ENCODE results near the gene PLEKHA7. TPM values are rescaled to one million over a fixed set of nuclear protein-coding genes. Genes with fewer than 3 reads are reported as not detected.

PLEKHA7 gene
- polyA plus RNA-seq, 1 donor: 4.0 TPM

DNA sequence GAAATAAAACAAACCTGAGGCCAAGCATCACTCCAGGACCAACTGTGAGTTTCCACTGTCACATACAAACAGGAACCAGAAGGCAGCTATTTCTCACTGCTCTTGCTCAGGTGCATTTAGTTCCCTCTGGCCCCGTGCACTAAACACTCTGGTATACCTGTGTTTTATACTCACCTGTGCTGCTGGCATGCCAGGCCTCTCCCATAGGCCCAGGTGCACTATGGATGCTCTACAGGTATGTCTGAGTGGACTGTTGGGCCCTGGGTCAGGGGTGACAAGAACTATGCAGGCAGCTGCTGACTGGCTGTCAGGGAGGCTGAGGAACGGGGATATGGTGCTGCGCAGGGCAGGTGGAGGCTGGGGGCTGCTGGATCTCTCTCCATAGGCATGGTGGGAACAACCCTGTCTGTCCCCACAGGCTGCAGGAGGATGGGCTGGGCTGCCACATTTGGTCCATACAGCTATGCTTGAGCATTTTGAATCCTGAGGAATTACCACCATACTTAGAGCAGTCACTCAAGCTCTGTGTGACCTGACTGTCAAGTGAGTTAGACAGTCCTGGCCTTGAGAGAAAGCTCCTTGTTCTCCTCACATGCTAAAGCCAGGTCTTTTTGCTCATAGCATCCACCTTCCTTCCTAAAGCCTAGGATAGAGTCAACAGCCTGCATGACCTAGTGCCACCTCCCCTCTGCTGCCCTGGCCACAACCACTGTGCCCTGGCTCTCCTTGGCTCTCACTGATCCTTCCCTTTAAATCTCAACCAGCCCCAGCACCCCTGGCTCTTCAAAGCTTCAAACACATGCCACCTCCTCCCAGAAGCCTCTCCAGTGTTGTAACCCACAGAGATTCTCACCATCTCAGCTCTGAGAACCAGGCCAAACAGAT is 202.8 kb downstream of the PLEKHA7 start:
- DNase-seq (ENCODE audit: low read depth): no peak

DNA sequence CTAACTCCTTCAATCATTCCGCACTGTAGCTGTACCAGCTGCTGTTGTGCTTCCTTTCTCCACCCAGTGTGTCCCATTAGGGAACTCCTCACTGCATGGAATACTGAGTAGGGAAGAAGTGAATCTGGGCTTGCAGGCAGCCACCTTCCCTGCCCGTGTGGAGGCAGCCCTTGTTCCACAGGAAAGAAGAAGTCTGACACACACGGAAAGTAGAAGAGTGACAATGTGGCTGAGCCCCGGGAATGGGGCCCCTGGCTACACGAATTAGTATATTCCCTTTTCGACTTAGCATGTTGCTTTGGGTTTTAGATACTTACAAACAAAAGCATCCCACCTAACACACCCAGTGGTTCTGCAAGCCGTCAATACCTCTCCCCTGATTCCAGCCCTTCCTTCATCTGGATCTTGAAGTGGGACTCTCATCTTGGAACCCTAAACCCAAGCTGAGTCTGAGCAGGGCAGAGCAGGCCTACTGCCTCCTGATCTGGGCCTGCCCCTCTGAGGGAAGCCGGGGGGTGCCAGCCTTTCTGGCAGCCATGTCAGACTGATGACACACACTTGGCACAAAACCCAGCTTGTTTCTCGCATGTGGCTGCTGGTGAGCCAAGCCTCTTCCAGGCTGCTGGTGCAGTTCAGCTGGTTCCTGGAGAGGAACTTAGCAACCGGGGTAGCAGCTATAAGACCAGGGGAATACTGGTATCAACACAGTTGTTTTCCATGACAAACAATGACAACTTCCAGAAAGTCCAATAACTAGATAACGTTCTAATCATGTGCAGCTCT is 204.1 kb downstream of the PLEKHA7 start:
- no peak for DNase-seq (ENCODE audit: low read depth)

DNA sequence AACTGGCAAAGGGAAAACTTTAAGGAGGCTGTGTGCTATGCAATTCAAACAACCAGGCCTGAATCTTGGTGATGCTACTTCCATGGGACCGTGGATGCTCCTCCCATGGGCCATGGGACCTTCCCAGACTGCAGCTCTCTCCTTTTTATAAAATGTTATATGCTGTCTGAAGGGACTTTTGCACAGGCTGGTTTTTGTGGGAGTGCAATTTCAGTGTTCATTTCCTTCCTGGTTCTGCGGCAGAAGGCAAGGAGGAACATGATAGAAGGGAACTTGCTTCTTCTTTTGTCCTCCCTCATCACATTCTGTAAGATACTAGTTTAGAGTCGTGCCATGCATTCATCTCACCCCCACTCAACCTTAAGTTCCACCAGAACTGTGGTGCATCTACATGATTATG is 206.9 kb downstream of the PLEKHA7 start:
- no peak for DNase-seq (ENCODE audit: low read depth)

DNA sequence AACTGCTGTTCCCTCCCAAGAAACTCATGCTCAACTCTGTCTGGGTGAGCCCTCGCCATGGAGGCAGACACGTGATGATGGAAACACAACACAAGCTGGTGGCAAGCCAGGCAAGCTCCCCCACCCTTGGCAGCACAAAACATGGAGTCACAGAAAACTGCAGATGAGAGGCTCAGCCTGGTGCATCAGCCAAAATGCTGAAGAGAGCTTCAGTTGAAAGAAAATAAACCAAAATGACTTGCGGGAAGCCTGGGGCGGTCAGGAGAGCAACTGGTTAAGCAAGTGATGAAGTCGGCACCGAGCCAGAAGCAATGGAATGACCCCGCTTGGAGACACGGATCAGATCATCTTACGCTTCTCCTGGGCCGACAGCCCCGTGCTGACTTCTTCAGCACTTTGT is 207.4 kb downstream of the PLEKHA7 start:
- no peak for DNase-seq (ENCODE audit: low read depth)

DNA sequence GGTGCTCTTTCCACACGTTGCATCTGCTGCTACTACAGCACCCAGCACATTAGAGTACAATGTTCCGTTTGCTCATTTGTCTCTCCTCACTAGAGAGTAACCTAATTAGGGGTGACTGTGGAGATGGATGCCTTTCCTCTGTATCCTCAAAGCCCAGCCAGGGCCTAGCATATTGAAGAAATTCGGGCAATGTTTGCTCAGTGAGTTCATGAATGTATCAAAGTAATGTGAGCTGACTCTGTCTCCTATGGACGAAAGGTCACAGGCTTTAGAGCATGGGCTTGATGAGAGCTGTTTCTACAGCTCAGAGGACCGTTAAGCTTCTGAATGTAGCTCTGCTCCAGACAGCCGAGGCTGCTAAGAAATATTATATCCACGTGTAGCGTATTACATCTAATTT is 208.3 kb downstream of the PLEKHA7 start:
- DNase-seq (ENCODE audit: low read depth): no peak

DNA sequence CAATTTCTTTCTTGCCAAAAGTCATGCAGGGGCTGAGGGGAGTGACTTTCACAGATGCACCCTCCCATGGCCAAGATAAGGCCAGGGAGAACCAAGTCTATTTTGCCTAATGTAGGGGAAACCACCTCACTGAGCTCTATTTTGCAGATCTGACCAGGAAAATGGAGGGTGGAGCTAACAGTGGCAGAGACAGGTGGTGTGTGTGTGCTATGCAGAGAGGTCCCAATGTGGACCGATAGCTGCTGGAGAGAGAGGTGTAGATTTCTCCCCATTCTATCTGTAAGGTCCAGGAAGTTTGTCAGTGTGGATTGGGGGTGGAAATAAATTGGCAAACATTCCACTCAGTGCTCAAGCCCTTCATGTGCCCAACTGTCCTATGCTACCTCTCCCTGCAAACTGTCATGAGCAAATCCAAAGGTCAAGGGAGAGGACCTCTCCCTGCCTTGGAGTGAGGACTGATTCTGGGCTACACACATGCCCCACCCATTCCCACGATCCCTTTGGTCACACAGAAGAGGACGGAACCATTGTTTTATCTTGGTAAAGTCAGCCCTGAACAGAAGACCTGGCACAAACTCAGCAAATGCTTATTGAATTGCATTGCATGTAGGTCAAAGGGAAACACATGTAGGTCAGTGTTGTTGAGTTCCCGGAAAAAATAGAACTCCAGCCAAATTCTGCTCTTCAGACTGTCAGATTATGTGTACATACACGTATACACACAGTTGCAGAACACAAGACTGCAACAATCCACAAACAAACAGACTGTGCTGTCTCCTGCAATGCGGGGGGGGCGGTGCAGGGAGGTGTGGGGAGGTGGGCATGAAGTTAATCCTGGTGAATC is 209.9 kb downstream of the PLEKHA7 start:
- DNase-seq (ENCODE audit: low read depth): peak; percentile 50

DNA sequence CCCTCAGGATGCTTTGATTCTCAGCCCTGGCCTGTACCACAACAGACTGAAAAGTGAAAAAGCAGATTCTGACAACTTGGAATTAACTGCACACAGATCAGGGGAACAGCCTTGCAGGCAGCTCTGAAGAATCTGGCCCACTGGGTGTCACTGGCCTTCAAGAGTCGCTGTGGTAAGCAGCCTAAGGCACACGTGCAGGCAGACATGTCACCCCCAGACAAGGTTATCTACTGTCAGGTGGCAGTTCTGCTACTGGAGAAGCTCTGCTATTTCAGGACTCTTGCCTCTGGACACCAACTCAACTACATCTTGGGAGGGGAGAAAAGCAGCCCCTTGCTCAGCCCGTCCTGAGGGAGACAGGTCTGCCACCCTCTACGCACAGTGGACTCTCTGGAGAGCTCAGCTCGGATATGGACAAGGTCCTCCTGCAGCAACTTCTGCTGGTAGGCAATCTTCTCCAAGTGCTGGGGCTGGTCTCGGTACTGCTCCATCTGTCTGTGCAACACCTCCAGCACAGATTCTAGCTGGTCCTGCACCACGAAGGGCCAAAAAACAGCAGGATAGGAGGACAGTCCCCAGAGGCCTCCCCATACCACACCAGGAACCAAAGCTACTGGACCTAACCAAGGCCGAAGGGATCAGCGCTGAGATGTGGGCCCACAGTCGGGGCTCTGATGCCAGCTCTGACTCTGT is 212.8 kb downstream of the PLEKHA7 start:
- DNase-seq (ENCODE audit: low read depth): no peak

DNA sequence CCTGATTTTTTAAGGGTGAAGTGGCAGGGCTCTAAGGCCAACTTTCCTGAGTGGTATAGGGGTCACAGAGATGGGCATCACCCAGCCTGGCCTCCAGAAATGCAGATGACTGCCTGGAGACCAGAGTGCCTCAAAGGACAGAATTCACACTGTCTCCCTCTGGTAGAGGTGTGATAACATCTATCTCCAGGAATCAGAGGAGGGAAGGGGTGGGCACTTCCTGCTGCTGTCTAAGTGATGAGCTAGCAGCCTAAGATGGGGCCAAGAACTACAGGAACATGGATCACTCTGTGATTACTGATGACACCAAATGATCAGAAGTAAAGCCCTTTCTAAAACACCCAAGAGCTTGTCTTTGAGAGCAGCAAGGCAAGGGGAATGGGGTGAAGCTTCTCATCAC is 213.8 kb downstream of the PLEKHA7 start:
- no peak for DNase-seq (ENCODE audit: low read depth)

DNA sequence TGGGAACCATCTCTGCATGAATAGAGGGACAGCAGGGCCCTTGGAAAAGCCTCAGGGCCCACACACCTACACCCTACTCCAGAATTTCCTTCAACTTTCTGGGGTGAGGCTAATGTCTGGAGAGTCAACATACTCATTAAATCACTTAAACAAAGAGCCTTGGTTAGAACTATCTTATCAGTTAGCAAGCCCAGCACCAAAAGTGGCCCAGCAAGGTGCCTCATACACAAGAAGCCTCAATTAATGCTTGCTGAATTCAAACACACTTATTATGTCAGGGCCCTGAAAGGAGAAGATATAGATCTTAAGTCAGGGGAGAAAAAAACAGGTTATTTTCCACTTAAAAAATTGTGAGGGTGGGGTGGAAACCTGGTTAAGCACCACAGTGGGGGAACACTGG is 214.3 kb downstream of the PLEKHA7 start:
- no peak for DNase-seq (ENCODE audit: low read depth)

DNA sequence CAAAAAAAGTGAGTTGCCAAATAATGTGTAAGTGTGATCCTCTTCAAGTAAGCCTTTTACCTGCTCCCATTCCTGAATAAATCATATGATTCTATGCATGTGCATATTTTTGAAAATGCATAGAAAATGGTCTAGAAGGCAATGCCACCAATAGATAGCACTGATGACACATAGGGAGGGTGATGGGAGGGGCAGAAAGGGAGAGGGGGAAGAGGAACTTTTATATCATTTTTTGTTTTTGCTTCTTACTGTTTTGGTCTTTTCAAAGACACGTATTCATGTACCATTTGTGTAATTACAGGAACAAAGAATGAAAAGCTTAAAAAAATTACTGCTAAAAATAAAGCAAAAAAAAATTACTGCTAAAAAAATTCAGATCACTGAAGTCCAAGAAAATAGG is 215.0 kb downstream of the PLEKHA7 start:
- DNase-seq (ENCODE audit: low read depth): no peak

DNA sequence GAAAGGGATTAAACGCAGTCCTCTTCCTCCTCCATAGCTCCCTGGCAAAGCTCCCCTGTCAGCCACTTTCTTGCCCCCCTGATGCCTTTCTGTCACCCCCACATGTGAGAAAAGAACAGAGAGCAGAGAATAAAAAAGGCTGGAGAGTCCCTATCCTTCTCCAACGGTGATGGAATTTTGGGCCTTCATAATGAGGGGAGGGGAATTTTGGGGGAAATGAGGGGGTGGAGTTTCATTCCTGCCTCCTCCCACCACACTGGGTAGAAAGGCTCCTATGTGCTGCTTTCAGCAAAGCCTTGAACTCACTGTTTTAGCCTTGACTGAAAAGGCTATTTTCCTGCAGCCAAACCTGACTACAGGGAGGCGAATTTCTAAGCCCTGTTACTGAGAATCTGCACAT is 216.4 kb downstream of the PLEKHA7 start:
- DNase-seq (ENCODE audit: low read depth): no peak

DNA sequence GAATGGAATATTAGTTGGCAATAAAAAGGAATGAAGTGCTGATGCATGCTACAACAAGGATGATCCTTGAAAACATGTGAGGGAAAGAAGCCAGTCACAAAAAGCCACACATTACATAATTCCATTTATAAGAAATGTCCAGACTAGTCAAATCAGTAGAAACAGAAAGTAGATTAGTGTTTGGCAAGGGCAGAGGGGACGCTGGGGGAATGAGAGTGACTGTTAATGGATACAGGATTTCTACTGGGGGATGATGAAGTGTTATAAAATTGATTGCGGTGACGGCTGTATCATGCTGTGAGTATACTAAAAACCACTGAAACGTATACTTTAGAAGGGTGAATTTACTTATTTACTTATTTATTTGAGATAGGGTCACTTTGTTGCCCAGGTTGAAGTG is 217.9 kb downstream of the PLEKHA7 start:
- no peak for DNase-seq (ENCODE audit: low read depth)

DNA sequence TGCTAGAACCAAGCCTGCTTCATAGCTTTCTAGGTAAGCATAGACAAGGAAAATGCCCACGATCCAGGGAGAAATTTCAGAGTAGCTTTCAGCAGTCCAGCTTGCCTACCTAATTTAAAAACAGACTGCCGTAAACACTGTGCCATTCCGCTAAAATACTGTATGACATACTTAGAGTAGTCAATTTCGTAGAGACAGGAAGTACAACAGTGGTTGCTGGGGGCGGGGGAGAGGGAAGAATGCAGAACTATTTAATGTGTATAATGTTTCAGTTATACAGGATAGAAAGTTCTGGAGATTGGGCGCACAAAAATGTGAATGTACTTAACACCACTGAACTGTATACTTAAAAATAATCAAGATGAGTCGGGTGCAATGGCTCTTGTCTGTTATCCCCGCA is 219.1 kb downstream of the PLEKHA7 start:
- DNase-seq (ENCODE audit: low read depth): no peak

DNA sequence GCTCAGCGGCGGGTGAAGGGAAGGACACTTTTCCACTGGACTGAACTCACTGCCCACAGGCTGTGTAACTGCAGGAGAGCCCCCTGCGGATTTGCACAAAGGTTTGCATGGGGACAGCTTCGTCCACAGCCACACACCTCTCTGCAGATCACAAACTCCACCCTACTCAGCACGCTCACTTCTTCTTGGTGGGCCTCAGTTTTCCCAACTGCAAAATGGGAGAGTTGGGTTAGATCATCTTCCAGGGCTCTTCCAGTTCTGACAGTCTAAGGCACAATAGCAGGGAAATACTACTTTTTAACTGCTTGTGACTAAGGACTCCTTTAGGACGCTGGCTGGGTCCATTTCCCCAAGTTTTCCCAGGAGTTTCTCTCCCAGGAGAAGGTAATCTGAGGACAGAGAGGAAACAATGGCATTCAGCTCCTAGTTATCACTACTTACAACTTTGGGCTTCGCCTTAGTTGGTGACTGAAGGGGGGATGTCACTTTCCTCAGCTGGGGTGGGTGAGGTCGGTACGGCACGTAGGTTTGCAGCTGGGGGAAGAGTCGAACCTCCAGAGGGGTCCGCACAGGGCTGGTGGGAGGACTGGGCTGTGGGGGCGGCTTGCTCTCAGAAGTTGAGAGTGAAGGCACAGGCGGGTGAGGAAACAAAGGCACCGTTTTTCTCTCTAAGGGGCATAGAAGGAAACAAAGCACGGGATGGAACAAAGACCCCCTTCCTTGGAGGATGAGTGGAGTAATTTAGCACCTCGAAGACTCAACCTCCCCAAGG is 220.0 kb downstream of the PLEKHA7 start:
- DNase-seq (ENCODE audit: low read depth): no peak

DNA sequence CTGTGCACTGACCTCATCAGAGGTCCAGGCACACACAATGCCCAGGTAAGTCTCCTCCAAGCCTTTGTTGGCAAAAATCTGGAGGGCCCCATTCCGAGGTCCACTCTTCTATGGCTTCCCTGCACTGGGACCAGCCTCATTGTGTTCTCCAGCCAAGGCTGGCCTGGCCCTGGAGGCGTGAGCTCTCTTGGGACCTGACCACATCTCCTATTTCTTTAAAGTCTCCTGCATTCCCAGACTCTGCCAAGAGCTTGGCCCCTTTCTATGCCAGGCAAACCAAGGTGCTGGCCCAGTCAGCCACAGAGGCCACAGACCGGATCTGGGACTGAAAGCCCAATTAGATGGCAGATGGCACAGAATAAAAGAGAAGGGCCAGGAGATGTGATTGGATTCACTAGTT is 220.7 kb downstream of the PLEKHA7 start:
- no peak for DNase-seq (ENCODE audit: low read depth)

DNA sequence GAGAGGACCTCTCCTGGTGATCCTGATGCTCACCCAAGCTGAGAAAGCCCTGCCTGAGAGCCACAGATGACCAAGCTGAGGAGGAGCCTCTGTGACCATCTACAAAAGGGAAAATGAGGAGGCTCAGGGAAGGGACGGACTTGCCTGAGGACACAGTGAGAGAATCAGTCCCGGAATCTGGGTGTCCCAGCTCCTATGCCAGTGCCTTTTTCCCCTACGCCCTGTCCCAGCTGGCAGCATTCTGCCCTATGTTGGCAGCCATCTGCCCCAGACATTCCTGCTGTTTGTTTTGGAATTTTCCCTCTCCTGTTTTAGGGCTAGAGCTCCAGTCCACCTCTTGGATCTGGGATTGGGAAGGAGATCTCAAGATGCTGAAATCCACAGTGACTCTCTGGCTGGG is 221.2 kb downstream of the PLEKHA7 start:
- no peak for DNase-seq (ENCODE audit: low read depth)

DNA sequence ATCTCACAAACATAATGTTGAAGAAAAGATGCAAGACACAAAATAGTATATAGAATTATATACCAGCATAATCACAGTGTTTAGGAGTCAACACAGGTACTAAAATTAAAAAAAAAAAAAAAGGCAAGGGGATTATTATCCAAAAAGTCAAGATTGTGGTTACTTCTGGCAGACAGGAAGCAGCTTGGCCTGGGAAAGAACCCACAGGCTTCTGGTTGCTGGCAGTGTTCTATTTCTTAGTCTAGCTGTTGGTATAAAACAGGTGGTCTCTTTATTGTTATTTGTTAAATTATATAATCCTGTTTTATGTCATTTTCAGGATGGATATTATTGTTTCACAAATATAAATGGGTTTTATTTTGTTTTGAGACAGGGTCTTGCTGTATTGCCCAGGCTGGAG is 221.8 kb downstream of the PLEKHA7 start:
- DNase-seq (ENCODE audit: low read depth): no peak

DNA sequence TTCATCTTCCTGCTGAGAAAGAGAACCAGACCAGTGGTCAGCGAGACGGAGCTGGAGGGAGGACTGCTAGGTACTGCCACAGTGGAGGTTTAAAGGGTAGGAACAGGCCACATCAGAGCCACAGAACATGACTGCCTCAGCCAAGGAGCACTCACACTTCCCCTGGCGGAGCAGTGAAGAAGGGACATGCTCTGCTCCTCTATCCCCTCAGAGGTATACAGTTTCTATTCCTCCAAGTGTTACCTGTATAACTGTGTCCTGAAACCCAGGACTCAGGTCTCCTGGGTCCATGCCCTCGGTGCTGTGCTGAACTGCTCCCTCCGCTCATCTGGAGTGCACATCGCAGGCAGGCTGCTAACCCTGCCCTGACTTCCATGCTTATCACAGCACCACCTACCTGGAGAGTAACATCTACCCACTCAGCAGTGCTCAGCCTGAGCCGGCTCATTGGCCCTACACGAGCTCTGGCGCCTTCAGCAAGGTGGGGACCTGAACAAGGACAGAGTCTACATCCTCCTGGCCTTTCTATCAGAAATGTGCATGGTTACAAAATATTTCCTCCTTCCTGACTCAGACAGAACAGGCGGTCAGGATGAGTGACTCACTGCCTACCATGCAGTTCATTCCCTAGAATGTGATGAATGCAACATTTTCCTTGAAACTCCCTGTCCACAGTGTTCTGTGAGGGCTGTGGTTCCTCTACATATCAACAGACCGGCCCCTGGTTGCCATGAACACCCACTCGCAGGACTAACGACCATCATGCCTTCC is 222.8 kb downstream of the PLEKHA7 start:
- no peak for DNase-seq (ENCODE audit: low read depth)

DNA sequence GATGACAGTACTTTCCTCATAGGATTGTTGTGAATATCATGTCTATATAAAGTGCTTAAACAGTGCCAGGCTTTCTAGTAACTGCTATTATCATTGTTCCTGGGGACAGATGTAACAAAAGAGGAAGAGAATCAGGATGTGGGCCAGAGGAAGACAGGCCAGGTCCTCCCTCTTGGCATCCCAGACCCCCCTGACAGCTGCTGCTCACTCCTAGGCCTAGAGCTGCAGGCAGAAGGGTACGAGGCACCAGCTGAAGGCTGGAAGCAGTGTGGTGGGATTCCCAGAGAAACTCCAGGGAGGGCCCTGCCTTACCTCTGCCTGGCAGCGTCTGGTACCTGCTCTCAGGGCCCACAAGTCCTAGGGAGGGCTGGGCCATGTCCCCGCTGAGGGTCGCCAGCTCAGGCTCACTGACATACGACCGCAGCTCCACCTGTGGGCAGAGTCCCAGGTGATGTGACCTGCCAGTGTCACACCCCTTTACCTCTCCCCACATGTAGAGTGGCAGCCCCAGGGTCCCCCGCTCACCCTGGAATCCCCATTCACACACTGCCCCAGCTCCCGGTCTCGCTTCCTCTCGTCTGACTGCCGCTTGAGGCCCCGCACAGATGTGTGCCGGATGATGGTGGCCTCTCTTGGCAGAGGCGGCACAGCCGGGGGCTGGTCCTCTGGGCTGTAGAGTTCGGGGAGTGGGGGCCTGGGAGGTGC is 223.6 kb downstream of the PLEKHA7 start:
- DNase-seq (ENCODE audit: low read depth): no peak

Data from forelimb muscle (tissue), 1 donor.